BJ (cell line): ENCODE results near the gene CLASP1. TPM values are rescaled to one million over a fixed set of nuclear protein-coding genes. Genes with fewer than 3 reads are reported as not detected.

ENCODE experiments used
- CTCF ChIA-PET: fragments of 350-600 bp; formaldehyde crosslinking; extraction: SDS; loops from one replicate; lab custom pipeline; 2021; ENCODE audit warnings: antibody characterized with exemption, inconsistent platforms; lab: Yijun Ruan, JAX
- POLR2A ChIA-PET: fragments of 300-600 bp; sonication (Branson Sonifier 250); formaldehyde crosslinking; extraction: SDS; loops from one replicate; lab custom pipeline; 2021; ENCODE audit warnings: antibody characterized with exemption; lab: Charles Lee
- DNase-seq: peaks from one replicate; pipeline ENCODE4 v3.0.0-alpha.2; 2011; ENCODE audit warnings: low read depth
- H3K27me3 ChIP-seq: 2 replicates; pipeline ENCODE4 v1.6.0; 2011; ENCODE audit warnings: low read length; ENCODE audit not compliant: control insufficient read depth, insufficient read depth
- H3K36me3 ChIP-seq: 2 replicates; pipeline ENCODE4 v1.5.1; 2011; ENCODE audit warnings: low read length; ENCODE audit not compliant: control insufficient read depth, insufficient read depth
- H3K4me3 ChIP-seq: 2 replicates; pipeline ENCODE4 v1.5.1; 2011; ENCODE audit warnings: low read depth, mild to moderate bottlenecking, control low read depth, low read length
- CTCF ChIP-seq: IDR thresholded peaks from 2 replicates; pipeline ENCODE4 v1.5.1; 2011; ENCODE audit warnings: low read depth, mild to moderate bottlenecking, control low read depth, inconsistent platforms, low read length, moderate library complexity; ENCODE audit not compliant: insufficient read depth
- polyA plus RNA-seq: library from polyadenylated mRNA; depleted of rRNA; stranded (reverse); fragments of >200 nt; gene quantifications from 2 replicates; pipeline ENCODE4 v1.2.3, GENCODE V29; 2011

Gene CLASP1
- polyA plus RNA-seq, 1 experiment = 7.1 TPM

GRCh38 chr2:121470917-121471316 is 178.3 kb downstream of the CLASP1 start:
- H3K27me3 ChIP-seq = no peaks in the 10 kb centered on the region
- H3K36me3 ChIP-seq = peaks cover 10% of the 10 kb centered on the region
- no peak for DNase-seq
- ChIA-PET CTCF (no interaction called here), POLR2A (no interaction called here)
- TF ChIP-seq CTCF = no peak
- H3K4me3 ChIP-seq = no peak overlapping the region

- ChIA-PET CTCF (no interaction called here), POLR2A (no interaction called here)
- no peak overlapping the region for H3K4me3 ChIP-seq
Measured at GRCh38 chr2:121469356-121469755, 179.9 kb downstream of the CLASP1 start.

GRCh38 chr2:121468936-121469335 is 180.3 kb downstream of the CLASP1 start:
- peaks cover 10% of the 10 kb centered on the region for H3K36me3 ChIP-seq
- TF ChIP-seq CTCF = no peak
- POLR2A ChIA-PET = no interaction called here
- H3K27me3 ChIP-seq = no peaks in the 10 kb centered on the region
- no peak for DNase-seq
- H3K4me3 ChIP-seq = no peak overlapping the region
- CTCF ChIA-PET = interaction anchor here (1.3 kb wide), 2 partner anchors 8 to 13 kb away, joined by 3 to 4 read pairs; no protein-coding TSS in a partner anchor

More at GRCh38 chr2:121469356-121469755, 179.9 kb downstream of the CLASP1 start:
- peaks cover 10% of the 10 kb centered on the region for H3K36me3 ChIP-seq
- no peaks in the 10 kb centered on the region for H3K27me3 ChIP-seq
- no peak for TF ChIP-seq CTCF
- DNase-seq = no peak

- CTCF ChIA-PET = interaction anchor here (0.9 to 1.6 kb wide), 2 partner anchors 12 to 22 kb away, joined by 3 to 5 read pairs; no protein-coding TSS in a partner anchor
- Histone ChIP-seq H3K36me3 (peaks cover 7% of the 10 kb centered on the region), H3K27me3 (no peaks in the 10 kb centered on the region), H3K4me3 (no peak overlapping the region)
- DNase-seq = no peak
- POLR2A ChIA-PET = interaction anchor here (0.7 kb wide), 1 partner anchor 259 kb away, joined by 3 read pairs; no protein-coding TSS in a partner anchor
- TF ChIP-seq CTCF = no peak
Measured at GRCh38 chr2:121459291-121459690, 190.0 kb downstream of the CLASP1 start.

GRCh38 chr2:121456325-121456724 is 192.9 kb downstream of the CLASP1 start:
- H3K4me3 ChIP-seq = no peak overlapping the region
- no peak for TF ChIP-seq CTCF
- CTCF ChIA-PET = interaction anchor here (0.6 to 1.8 kb wide), 2 partner anchors 12 to 16 kb away, joined by 3 read pairs; no protein-coding TSS in a partner anchor
- POLR2A ChIA-PET = no interaction called here
- no peak for DNase-seq
- H3K36me3 ChIP-seq = peaks cover 7% of the 10 kb centered on the region
- no peaks in the 10 kb centered on the region for H3K27me3 ChIP-seq
